ENCODE data around the gene SDHAF2.
A peak's percentile ranks its signal among the peaks of the same experiment; 100 is the strongest.
"Not testable (repeated sequence)": the region's sequence is repeated elsewhere in the genome, so short reads cannot be mapped to it uniquely, and the experiment has no call there.

Gene SDHAF2

DNA sequence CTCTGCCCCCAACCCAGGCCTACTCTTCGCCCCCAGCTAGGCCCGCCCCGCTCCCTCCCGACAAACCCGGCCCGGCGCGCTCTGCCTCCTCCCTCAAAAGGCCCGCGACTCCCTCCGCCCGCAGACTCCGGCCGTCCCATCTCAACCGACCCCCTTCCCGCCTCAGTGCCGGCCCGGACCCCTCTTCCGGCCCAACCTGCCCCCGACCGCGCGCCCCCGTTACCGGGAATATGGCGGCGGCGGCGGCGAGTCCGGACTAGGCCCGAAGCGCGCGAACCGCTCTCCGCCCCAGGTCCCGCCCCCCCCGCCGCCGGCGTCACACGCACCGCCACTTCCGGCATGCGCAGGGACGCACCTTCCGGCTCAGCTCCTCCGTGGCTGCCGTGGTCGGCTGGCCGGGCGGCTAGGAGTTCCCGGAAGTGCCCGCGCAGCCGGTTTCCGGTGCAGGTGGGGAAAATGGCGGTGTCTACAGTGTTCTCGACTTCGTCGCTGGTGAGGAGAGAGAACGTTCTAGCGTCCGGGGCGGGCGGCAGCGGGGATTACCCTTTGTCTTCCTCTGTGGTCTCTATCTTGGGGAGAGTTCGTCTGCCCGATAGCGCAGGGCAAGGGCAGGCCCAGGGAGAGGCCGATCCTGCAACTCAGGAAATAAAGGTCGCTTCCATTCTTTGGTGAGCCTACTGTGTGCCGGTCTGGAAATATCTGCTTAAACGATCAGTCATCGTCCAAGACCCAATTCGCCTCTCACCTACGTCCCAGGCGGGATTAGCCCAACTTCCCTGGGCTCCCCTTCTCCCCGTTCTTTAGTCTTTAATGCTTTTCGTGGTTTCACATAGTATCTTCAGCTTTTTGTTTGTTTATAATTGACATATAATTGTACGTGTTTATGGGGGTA lies at the start of gene SDHAF2, which contains the start of gene CPSF7:
Gene SDHAF2, plus strand, starts transcription at position 434 of the 892 bp plus-strand sequence. Its CDS starts 23 bp downstream, at position 457.
Gene CPSF7, minus strand, starts transcription at position 285 of the 892 bp plus-strand sequence. CDS start 740 bp downstream, outside the sequence.
- DNase-seq, result peak; percentile 93

DNA sequence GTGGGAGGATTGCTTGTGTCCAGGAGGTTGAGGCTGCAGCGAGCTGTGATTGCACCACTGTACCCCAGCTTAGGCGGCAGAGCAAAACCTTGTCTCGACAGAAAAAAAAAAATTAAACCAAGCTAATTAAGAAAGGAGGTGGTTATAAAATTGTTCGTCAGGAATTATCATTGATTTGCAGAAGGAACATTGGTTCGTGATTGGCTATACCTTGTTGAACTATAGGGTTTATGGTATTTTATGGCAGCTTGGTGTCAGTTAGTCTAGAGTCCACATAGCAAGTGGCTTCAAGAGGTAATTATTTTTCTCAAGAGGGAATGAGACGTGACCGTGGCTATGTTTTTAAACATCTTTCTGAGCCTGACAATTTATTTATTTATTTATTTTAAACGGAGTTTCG lies 49.0 kb upstream of the SDHAF2 start:
- no peak for DNase-seq

DNA sequence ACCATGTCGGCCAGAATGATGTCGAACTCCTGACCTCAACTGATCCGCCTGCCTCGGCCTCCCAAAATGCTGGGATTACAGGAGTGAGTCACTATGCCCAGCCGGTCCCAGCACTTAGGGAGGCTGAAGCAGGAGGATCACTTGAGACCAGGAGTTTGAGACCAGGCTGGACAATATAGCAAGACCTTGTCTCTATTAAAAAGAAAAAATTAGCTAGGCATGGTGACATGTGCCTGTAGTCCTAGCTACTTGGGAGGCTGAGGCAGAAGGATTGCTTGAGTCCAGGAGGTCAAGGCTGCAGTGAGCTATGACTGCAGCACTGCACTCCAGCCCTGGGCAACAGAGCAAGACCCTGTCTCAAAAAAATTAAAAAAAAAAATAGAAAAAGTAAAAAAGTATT lies 46.1 kb upstream of the SDHAF2 start:
- not testable (repeated sequence) for DNase-seq

DNA sequence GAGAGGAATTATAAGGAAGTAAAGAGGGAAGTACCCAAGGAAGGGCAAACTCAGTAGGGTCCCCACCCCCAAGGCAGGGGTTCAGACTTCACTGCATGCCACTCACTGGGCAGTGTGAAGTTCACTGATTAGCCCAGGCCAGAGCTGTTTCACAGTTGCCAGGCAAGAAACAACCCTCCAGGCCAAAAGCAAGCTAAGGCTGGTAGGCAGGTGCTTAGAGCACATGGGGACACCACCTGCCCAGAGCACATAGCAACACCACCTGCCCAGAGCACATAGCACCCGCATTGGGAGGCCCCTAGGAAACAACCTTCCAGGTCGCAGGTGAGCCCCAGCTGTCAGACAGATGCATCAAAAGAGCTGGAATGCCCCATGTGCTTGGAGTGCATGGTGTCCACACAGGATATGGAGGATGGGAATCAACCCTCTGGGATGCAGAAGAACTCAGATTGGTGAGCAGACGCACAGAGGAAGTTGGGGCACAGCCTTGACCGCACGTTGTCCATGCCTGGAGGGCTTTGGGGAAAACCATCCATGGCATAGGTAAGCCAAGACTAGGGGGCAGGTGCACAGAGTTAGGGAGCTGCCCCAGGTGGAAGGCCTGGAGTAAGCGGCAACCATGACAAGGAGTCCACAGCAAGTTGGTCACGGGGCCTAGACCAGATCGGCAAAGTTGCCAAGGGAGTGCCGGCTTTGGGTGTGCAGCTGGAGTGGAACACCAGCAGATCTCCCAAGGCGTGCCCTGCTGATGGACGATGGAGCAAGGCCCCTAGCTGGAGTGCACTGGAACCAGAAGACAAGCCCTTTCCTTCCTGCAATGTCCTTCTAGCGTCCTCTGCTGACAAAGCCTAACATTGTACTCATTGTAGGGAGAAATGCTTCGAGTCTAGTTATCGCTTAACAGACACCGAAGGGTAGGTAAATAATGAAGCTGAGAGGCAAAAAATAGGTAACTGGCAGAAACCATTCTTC lies 45.4 kb upstream of the SDHAF2 start:
- DNase-seq, result no peak

DNA sequence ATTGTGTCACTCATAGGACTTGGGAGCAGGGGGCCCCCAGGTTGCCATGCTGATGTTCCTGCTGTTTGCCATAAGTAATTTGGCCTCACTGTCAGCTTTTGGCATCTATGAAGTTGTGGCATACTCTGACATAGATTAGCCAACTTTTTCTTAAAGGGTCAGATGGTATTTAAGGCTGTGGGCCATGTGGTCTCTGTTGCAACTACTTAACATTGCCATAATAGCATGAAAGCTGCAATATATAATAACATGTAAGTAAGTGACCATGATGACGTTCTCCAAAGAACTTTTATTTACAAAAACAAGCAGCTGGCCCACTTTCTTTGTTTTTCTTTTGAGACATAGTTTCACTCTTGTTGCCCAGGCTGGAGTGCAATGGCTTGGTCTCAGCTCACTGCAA lies 39.8 kb upstream of the SDHAF2 start:
- DNase-seq, result no peak

DNA sequence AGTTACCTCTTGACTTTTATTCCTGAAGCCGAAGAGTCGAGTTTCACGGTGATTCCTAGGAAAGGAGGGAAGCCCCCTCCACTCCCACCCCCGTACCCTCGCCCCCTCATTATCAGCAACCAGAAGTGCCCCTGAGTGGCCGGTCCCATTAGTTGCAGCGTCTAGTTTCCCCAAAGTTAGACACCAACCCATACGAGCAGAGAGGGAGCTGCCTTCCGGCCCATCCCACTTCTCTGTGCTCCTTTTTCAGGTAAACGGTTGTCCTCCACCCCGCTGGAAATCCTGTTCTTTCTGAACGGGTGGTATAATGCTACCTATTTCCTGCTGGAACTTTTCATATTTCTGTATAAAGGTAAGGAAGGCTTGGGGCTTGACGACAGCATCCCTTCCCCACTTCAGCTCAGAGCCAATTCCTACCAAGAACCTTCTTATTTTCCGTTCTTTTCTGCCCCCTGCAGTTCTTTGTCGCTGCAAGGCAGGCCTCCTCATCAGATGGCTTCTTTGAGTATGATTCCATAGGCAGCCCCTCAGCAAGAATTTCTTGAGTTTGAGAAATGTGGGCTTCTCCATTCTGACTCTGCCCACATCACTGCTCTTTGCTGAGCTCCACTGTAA lies 36.8 kb upstream of the SDHAF2 start:
- peak; percentile 16 for DNase-seq

DNA sequence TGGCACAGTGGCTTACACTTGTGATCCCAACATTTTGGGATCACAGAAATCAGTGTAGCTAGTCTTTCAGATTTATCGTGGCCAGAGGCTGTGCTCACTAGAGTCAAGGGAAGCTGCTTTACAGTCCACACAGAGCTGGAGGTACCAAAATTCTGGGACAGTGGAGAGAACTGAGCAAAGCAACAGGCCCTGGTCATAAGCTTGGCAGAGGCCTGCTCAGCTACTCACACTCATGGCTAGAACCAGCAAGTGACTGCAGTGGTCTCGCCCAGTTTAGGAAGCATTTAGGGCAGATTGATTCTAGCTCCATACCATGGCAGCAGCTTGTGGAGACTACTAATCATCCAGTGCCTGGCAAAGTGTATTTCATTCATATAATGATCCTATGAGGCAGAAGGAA lies 28.8 kb upstream of the SDHAF2 start:
- DNase-seq, result no peak

DNA sequence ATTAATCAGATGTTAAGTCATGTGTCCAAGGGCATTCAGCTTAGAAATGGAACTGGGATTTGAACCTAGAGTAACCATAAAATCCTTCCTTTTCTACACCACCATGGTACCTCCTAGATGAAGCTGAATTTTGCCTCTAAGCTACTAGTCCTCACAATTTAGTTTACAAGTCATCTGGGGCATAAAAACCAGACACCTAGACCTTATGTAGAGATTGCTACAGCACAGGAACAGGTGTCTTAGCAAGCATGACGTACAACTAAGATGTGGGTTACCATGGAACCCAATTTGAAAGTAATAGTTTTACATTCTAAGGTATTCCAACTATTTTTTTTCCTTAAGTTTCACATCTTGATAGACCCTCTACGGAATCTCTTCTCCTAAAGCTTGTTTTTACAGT lies 28.4 kb upstream of the SDHAF2 start:
- DNase-seq, result no peak

DNA sequence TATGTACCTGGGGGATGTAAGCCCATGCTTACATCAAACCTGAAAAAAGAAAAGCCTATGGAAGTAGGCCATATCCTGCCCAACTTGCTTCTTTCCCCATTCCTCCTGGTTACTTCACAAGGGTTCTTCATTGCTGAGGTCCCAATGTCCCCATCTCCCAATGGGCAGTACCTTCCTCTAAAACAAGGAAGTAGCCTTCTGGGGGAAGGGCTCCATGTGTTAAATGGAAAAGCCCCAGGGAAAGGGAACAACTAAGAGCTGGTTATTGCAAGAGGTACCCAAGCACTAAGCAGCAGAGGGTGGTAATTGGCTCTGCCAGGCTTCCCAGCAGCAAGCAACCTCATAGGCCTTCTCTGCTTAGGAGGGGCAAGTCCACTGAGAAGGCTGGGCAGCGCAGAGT lies 26.3 kb upstream of the SDHAF2 start:
- DNase-seq, result no peak

DNA sequence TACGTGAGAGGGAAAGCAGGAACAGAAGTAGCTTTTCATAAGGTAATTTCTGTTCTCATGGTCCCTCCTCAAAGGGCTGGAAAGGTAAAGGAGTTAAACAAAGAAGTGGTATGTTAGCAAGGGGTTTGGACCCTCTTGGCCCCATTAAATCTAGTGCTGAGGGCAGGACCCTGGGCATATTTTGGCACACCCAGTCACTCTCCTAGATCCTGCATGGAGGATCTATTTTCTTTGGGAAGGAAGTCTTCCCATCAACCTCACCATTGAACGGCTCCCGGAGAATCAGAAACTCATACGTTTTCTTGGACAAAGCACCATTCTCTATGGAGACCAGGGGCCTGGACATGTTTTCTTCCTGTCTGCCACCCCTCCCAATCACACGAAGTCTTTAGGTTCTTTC lies 25.8 kb upstream of the SDHAF2 start:
- no peak for DNase-seq

DNA sequence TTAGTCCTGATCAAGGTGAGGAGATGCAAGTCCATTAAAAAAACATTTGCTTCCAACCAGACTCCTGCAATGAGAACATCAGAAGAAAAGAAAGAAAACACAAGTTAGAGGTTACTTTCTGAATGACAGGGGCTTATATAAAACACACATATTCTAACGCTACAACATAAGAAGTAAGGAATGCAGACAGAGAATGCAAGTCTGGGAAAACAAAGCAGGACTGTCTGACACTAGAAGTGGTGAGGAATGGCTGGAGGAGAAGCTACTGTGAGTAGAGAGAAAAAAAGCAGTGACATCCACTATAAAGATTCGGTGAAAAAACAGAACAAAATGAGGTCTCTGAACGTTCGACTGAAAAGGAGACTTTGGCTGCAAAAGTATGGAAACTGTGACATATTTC lies 25.3 kb upstream of the SDHAF2 start:
- DNase-seq, result no peak

DNA sequence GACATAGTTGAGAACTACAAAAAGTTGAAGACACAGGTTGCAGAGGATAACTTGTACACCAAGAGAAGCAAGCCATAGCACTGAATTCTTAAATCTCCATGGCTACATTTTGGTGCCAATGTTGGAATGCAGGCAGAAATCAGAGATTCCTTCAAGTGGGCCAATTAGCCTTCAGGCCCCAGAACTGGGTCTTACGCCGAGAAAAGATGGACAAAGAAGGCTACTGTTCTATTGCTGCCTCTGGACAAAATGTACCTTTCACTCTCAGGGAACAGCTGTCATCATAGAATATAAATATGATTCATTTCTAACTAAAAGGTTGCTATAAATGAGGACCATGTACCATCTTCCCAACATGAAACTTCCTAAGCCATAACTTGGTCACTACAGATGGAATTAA lies 23.9 kb upstream of the SDHAF2 start:
- no peak for DNase-seq

DNA sequence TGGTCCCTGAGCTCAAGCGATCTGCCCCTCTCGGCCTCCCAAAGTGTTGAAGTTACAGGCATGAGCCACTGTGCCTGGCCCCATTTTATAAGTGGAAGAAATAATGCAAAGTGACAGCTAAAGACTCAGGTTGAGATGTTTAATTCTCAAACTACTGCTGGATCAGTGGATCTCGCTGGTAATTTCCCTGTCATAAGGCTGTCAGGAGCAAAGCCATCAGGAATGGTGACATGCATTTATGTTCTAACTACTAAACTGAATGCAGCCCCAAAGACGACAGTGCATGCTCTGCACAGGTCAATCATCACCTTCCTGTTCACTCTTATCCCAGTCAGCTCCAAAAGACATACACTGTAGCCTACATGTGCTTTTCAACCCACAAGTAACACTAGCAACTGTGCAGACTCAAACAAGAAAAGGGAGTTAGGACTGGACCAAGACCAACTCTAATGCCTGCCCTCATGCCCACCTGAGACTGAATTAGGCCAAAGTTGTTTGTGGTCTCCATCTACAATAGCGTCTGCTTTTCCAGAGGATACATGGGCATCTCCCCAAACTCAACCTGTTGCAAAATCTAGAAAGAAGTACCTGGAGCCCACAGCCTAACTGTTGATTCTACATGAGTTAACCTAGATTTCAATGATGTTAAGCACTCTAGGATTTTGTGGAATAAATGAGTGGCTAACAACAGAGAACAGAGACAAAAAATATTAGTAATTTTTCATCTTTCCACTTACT lies 22.8 kb upstream of the SDHAF2 start:
- no peak for DNase-seq

DNA sequence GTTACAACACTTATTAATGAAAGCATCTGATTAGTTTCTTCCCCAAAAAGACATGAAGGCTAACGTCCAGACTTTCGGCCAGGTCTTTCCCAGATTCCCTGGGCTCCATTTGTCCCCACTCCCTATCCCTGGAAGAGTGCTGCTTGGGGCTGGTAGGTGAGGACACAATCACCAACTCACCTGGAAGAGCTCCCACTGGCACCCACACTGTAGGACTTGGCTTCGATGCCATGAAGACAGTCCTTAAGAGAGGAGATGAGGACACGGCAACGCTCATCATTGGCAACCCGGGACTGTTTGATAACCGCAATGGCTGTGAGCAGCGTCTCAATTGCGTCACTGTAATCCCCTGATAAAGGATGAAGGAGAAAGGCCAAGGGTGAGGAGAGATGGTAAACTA lies 18.3 kb upstream of the SDHAF2 start:
- no peak for DNase-seq

DNA sequence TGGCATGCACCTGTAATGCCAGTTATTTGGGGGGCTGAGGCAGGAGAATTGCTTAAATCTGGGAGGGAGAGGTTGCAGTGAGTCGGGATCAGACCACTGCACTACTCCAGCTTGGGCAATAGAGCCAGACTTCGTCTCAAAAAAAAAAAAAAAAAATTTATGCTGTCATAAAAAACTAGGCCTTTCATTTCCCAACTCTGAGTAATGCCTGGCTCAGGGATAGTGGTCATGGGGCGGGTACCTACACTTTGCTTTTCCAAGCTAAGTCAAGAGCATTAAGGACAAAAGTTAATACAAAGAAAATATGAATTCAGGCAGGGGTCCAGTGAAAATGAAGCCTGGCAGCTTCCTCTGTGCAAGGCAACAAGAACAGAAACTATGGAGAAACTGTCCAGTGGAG lies 16.4 kb upstream of the SDHAF2 start:
- no peak for DNase-seq

DNA sequence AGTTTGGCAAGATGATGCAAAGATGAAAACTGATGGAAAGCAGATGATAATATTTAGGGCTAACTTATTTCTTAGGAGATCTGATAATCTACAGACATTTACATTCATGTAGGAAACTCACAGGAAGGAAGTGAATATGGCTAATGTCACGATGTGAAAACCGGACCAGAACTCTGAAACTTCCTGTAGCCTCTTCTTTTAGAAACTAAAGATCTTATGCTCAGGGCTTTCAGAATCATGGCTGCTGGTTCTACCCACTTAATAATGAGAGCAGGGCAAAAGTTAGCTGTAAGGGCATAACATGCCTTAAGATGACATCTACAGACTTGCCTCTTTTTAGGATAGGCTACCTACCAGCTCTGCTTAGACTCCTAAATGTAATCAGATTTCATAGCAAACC lies 15.4 kb upstream of the SDHAF2 start:
- DNase-seq, result no peak

DNA sequence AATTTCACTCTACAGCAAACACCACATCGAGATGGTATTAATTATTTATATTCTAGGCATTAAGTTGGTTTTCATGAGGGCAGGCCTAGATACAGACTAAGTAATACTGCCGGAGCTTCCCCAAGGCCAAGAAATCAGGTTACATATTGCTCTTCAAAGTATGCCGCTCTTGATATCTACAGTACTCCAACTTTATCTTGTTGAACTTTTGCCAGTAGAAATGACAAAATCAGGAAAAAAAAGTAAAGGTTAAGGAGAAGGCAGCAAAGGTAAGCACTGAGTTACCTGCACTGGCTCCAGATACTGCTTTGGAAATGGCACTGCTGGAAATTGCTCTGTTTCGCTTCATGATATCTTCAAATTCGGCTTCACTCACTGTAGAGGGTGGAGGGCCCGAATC lies 14.5 kb upstream of the SDHAF2 start:
- DNase-seq, result no peak

DNA sequence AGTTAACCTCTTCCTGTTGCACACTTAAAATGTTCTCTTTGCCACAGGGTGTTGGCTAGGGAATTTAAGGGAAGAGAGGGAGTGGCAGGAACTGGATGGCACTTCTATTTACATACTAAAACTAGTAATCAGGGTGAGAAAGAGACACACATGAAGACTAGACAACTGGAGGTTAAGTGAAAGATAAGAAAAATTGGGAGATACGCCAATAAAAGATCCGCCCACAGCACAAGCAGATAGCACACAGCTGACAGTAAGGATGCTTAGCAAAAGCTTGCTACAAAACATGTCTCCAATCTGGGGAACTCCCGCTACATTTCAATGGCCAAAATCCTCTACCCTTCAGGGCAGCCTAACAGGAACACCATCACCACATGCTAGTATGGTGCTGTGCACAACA lies 13.0 kb upstream of the SDHAF2 start:
- DNase-seq, result no peak

DNA sequence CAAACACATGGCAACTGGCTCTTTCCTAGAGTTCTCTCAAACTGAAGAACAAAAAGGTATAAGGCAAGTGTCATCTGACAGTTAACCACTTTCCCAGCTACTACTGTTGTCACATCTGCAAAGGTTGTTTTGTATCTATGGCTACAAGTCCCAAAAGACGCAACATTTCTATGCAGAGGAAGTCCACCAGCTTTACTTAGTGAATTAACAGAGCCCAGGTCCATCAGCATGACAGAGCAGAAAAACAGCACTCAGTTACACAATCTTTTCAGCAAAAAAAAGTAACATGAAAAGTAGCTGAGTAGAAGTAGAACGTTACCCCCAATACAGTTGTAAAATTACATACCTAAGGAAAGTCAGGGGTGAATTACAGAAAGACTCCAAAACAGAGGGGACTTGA lies 12.3 kb upstream of the SDHAF2 start:
- no peak for DNase-seq

DNA sequence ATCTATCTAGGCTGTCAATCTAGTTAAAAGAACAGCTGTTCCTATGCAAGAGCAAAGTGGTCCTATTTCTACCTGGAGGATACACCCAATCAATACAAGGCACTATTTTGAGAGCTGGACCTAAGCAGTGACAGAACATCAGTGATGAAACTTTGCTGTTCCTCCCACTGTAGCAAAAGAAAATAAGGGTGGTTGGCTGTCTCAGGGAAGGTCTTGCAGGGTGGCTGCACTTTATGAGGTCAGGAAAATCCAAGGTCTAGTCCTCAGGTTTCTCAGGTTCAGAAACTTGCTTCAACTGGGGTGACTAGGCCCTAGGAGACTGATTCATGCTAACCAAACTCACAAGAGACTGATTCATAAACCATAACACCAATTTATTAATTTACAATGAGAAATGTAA lies 11.8 kb upstream of the SDHAF2 start:
- no peak for DNase-seq

DNA sequence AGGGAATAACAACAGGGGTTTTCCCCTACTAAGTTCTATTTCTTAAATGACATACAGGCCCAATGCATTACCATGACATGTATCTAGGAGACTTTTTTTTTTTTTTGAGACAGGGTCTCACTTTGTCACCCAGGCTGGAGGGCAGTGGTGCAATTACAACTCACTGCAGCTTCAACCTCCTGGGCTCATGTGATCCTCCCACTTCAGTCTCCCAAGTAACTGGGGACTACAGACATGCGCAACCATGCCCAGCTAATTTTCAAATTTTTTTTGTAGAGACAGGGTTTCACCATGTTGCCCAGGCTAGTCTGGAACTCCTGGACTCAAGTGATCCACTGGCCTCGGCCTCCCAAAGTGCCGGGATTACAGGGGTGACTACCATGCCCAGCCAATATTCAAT lies 7.7 kb upstream of the SDHAF2 start:
- DNase-seq, result no peak

DNA sequence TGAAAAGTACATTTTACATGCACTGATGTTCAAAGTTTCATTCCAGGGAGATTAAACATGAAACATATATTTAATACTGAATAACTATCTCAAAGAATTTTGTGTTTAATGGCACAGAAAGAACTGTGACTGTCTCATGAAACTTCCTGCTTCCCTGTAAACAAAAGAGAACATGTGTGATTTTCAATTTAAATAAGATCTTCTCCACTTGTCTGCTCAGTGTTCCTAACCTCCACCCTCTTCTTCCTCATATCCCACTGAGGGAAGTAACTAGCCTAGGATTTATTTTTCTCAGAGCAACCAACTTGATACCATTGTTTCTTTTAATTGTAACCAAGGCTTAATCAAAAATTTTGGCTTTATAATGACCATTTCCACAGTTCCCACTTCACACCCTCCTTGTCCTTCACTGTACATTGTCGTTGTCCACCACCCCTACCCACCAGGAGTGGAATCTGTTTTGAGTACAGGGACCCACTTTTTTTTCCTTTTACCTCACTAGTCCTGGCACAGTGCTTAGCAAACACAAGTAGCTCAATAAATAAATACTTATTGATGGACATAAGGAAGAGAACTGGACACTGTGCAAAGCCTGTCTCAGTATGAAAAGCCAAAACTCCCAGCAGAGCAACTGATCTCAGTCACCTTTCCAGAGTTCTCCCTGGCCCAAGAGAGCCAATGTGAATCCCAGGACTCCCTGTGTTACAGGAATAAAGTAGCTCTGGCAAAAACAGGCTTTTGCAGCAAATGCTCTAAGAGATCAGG lies 4.4 kb upstream of the SDHAF2 start:
- DNase-seq, result no peak

Measured in NCI-H510A treated with DMSO at 0.1 percent for 48 hours (cell line).